PC-3 (cell line): Measurements from ENCODE around the gene CENPV. TPM values are rescaled to one million over a fixed set of nuclear protein-coding genes. Genes with fewer than 3 reads are reported as not detected.
"Not testable (repeated sequence)": the region's sequence is repeated elsewhere in the genome, so short reads cannot be mapped to it uniquely, and the experiment has no call there.

Source experiments
- ATAC-seq: fragments of 200-7000 bp; cut with Tn5 transposase; 2 replicates; pipeline ENCODE4 v1.9.1; 2020; ENCODE audit warnings: mild to moderate bottlenecking, moderate library complexity
- BruUV-seq: library from RNA; stranded (reverse); fragments of 400-500 nt; replicated peaks from 2 replicates; lab custom pipeline; 2021; lab: Mats Ljungman, UMichigan
- CTCF ChIA-PET: fragments of 300-600 bp; sonication (Branson Sonifier 250); formaldehyde crosslinking; loops from one replicate; lab custom pipeline; 2022; ENCODE audit warnings: antibody characterized with exemption; lab: Charles Lee
- POLR2A ChIA-PET: fragments of 300-600 bp; sonication (Branson Sonifier 250); formaldehyde crosslinking; loops from one replicate; lab custom pipeline; 2022; ENCODE audit warnings: antibody characterized with exemption; ENCODE audit not compliant: unreplicated experiment; lab: Charles Lee
- DNase-seq: peaks from one replicate; pipeline ENCODE4 v3.0.0-alpha.2; 2015
- H2AFZ ChIP-seq: fragments of 300-600 bp; sonication (generic); 2 replicates; pipeline ENCODE4 v1.6.0; 2016; ENCODE audit warnings: antibody characterized with exemption, low read length
- H3F3A ChIP-seq: fragments of 300-600 bp; sonication (generic); one replicate; pipeline ENCODE4 v1.6.0; 2017; ENCODE audit warnings: antibody characterized with exemption, low read length, control low read depth, mild to moderate bottlenecking; ENCODE audit not compliant: unreplicated experiment
- H3K27ac ChIP-seq: fragments of 300-600 bp; sonication (generic); 2 replicates; pipeline ENCODE4 v1.5.1; 2016; ENCODE audit warnings: mild to moderate bottlenecking, low read length
- H3K27me3 ChIP-seq: fragments of 300-600 bp; sonication (generic); 2 replicates; pipeline ENCODE4 v1.6.1; 2016; ENCODE audit warnings: low read length, mixed read lengths
- H3K36me3 ChIP-seq: fragments of 300-600 bp; sonication (generic); 2 replicates; pipeline ENCODE4 v1.6.1; 2016; ENCODE audit warnings: low read depth, mixed run types, low read length, mixed read lengths
- H3K4me1 ChIP-seq: fragments of 300-600 bp; sonication (generic); 2 replicates; pipeline ENCODE4 v1.5.1; 2016; ENCODE audit warnings: low read length; ENCODE audit not compliant: insufficient read depth
- H3K4me2 ChIP-seq: fragments of 300-600 bp; sonication (generic); 2 replicates; pipeline ENCODE4 v1.6.0; 2016; ENCODE audit warnings: low read length
- H3K4me3 ChIP-seq: fragments of 300-600 bp; sonication (generic); 2 replicates; pipeline ENCODE4 v1.5.1; 2016; ENCODE audit warnings: mild to moderate bottlenecking, low read length, mixed read lengths
- H3K79me2 ChIP-seq: fragments of 300-600 bp; sonication (generic); 2 replicates; pipeline ENCODE4 v1.6.1; 2017; ENCODE audit warnings: low read length, mixed read lengths
- H3K9ac ChIP-seq: fragments of 300-600 bp; sonication (generic); 2 replicates; pipeline ENCODE4 v1.6.0; 2016; ENCODE audit warnings: mild to moderate bottlenecking, low read length
- H3K9me2 ChIP-seq: fragments of 300-600 bp; sonication (generic); replicated peaks from 2 replicates; pipeline ENCODE4 v1.6.1; 2016; ENCODE audit warnings: mixed run types, low read length, mixed read lengths
- H3K9me3 ChIP-seq: fragments of 300-600 bp; sonication (generic); 2 replicates; pipeline ENCODE4 v1.6.1; 2016; ENCODE audit warnings: low read length, mixed read lengths
- H4K20me1 ChIP-seq: fragments of 300-600 bp; sonication (generic); 2 replicates; pipeline ENCODE4 v1.6.1; 2016; ENCODE audit warnings: low read length, mixed read lengths
- CTCF ChIP-seq: fragments of 300-600 bp; sonication (generic); conservative IDR thresholded peaks from 2 replicates; pipeline ENCODE4 v1.5.1; 2017; ENCODE audit warnings: antibody characterized with exemption, low read depth, mild to moderate bottlenecking, low read length
- EZH2 ChIP-seq: fragments of 300-600 bp; sonication (generic); IDR thresholded peaks from one replicate; pipeline ENCODE4 v1.6.1; 2017; ENCODE audit warnings: antibody characterized with exemption, mild to moderate bottlenecking, low read length; ENCODE audit not compliant: unreplicated experiment
- EZH2phosphoT487 ChIP-seq: fragments of 300-600 bp; sonication (generic); IDR thresholded peaks from 2 replicates; pipeline ENCODE4 v1.6.1; 2018; ENCODE audit warnings: mild to moderate bottlenecking, antibody characterized with exemption, low read length, borderline replicate concordance
- intact Hi-C: fragments of 100-400 bp; cut with micrococcal nuclease; formaldehyde crosslinking; loops from 2 replicates; pipeline ENCODE4 v1.9.0; 2023
- total RNA-seq: library from RNA; depleted of rRNA; stranded (reverse); fragments of >200 nt; gene quantifications from 2 replicates; pipeline ENCODE4 v1.2.3, GENCODE V29; 2014

The CENPV gene
- total RNA-seq, 1 experiment from 2014 or later = not detected

- no peak for ATAC-seq
Observed at GRCh38 chr17:16313139-16314090, 39.9 kb downstream of the CENPV start.

DNA sequence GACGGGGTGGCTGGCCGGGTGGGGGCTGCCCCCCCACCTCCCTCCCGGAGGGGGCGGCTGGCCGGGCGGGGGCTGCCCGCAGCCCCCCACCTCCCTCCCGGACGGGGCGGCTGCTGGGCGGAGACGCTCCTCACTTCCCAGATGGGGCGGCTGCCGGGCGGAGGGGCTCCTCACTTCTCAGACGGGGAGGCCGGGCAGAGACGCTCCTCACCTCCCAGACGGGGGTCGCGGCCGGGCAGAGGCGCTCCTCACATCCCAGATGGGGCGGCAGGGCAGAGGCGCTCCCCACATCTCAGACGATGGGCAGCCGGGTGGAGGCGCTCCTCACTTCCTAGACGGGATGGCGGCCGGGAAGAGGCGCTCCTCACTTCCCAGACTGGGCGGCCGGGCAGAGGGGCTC lies 41.2 kb downstream of the CENPV start:
- POLR2A ChIA-PET, intact Hi-C loops, DNase-seq, H4K20me1 ChIP-seq, H2AFZ ChIP-seq, H3K27ac ChIP-seq, H3K9me3 ChIP-seq, H3K4me3 ChIP-seq, H3K27me3 ChIP-seq, H3F3A ChIP-seq, H3K9ac ChIP-seq, ATAC-seq, CTCF ChIA-PET, H3K4me1 ChIP-seq, H3K79me2 ChIP-seq, H3K4me2 ChIP-seq, BruUV-seq, H3K9me2 ChIP-seq: not testable (repeated sequence)
- H3K36me3 ChIP-seq = peaks cover 11% of the 10 kb centered on the region; the same call in 1 of the 2 replicates

More at GRCh38 chr17:16313139-16314090, 39.9 kb downstream of the CENPV start:
- H3K9me2 ChIP-seq = no peaks in the 10 kb centered on the region
- no peak overlapping the region for H3K4me2 ChIP-seq
- no peak overlapping the region for H3K27ac ChIP-seq
- H3K9ac ChIP-seq = no peak overlapping the region
- H3K36me3 ChIP-seq = peaks cover 12% of the 10 kb centered on the region; the same call in 1 of the 2 replicates
- BruUV-seq = no TSS peak
- H4K20me1 ChIP-seq = no peaks in the 10 kb centered on the region
- intact Hi-C loops = no loop called here
- TF ChIP-seq CTCF (no peak), EZH2phosphoT487 (no peak)
- no peak overlapping the region for H2AFZ ChIP-seq
- H3K27me3 ChIP-seq = no peaks in the 10 kb centered on the region
- CTCF ChIA-PET = no interaction called here
- no peak for DNase-seq
- H3F3A ChIP-seq = no peaks in the 10 kb centered on the region
- no peaks in the 10 kb centered on the region for H3K9me3 ChIP-seq
- H3K4me1 ChIP-seq = no peaks in the 10 kb centered on the region
- POLR2A ChIA-PET = no interaction called here
- H3K4me3 ChIP-seq = no peak overlapping the region
- H3K79me2 ChIP-seq = no peaks in the 10 kb centered on the region

GRCh38 chr17:16306211-16306610 lies 47.1 kb downstream of the CENPV start:
- Histone ChIP-seq H2AFZ (no peak overlapping the region), H3F3A (no peaks in the 10 kb centered on the region), H3K9ac (no peak overlapping the region), H3K79me2 (no peaks in the 10 kb centered on the region), H3K27me3 (no peaks in the 10 kb centered on the region), H3K9me2 (no peaks in the 10 kb centered on the region), H3K36me3 (peaks cover 12% of the 10 kb centered on the region), H3K9me3 (no peaks in the 10 kb centered on the region), H3K4me3 (no peak overlapping the region), H4K20me1 (no peaks in the 10 kb centered on the region), H3K4me1 (peaks cover 13% of the 10 kb centered on the region), H3K27ac (no peak overlapping the region), H3K4me2 (no peak overlapping the region)
- ChIA-PET POLR2A (no interaction called here), CTCF (no interaction called here)
- intact Hi-C loops = no loop called here
- DNase-seq = no peak
- no peak for ATAC-seq
- no peak for TF ChIP-seq EZH2
- TF ChIP-seq CTCF = no peak
- TF ChIP-seq EZH2phosphoT487 = no peak
- BruUV-seq = no TSS peak
